Transverse colon (tissue), 4 donors: ENCODE data around the gene FOXK2.

Experiments
- CTCF ChIP-seq, 5 experiments: fragments of 200-600 bp in 3 of 5; fragments of 450-650 bp in 2 of 5; sonication (generic) in 3 of 5; IDR thresholded peaks; 1 replicate in 2 of 5; 2 replicates in 3 of 5; pipeline ENCODE4 v1.5.1; 2016 to 2017; ENCODE audit warnings: antibody characterized with exemption in 5 of 5, inconsistent platforms in 3 of 5, mild to moderate bottlenecking in 2 of 5, moderate library complexity in 1 of 5
- EP300 ChIP-seq: sonication (generic); formaldehyde crosslinking; IDR thresholded peaks from one replicate; pipeline ENCODE4 v1.6.1; 2017; ENCODE audit warnings: antibody characterized with exemption, low read depth
- POLR2A ChIP-seq: fragments of 450-650 bp; IDR thresholded peaks from one replicate; pipeline ENCODE4 v1.6.1; 2016; ENCODE audit warnings: antibody characterized with exemption, mild to moderate bottlenecking, moderate library complexity
- POLR2AphosphoS5 ChIP-seq, 3 donors: sonication (generic); formaldehyde crosslinking; IDR thresholded peaks; one replicate each; pipeline ENCODE4 v1.6.1; 2016; ENCODE audit warnings: antibody characterized with exemption in 3 of 3

- TF ChIP-seq CTCF (IDR thresholded peaks at IDR 0.05) (no peak), POLR2A (no peak), EP300 (no peak), POLR2AphosphoS5 (IDR thresholded peaks at IDR 0.05) (no peak)
Observed at GRCh38 chr17:82614095-82614631, 94.6 kb downstream of the FOXK2 start.
